HG02943 (cell line): ENCODE results near the gene DAP.
"Not testable (repeated sequence)": the region's sequence is repeated elsewhere in the genome, so short reads cannot be mapped to it uniquely, and the experiment has no call there.

ENCODE experiments used
- ATAC-seq: cut with Tn5 transposase; IDR thresholded peaks from one replicate; pipeline ENCODE4 v1.9.1; 2021; ENCODE audit warnings: mild to moderate bottlenecking, low read depth, moderate library complexity; ENCODE audit not compliant: unreplicated experiment

DAP gene

GRCh38 chr5:10761185-10761932 lies at the start of gene DAP:
Gene DAP, minus strand, starts transcription at chr5:10761234. Its CDS starts 166 bp downstream, at chr5:10761068.
- peak; percentile 70 for ATAC-seq

DNA sequence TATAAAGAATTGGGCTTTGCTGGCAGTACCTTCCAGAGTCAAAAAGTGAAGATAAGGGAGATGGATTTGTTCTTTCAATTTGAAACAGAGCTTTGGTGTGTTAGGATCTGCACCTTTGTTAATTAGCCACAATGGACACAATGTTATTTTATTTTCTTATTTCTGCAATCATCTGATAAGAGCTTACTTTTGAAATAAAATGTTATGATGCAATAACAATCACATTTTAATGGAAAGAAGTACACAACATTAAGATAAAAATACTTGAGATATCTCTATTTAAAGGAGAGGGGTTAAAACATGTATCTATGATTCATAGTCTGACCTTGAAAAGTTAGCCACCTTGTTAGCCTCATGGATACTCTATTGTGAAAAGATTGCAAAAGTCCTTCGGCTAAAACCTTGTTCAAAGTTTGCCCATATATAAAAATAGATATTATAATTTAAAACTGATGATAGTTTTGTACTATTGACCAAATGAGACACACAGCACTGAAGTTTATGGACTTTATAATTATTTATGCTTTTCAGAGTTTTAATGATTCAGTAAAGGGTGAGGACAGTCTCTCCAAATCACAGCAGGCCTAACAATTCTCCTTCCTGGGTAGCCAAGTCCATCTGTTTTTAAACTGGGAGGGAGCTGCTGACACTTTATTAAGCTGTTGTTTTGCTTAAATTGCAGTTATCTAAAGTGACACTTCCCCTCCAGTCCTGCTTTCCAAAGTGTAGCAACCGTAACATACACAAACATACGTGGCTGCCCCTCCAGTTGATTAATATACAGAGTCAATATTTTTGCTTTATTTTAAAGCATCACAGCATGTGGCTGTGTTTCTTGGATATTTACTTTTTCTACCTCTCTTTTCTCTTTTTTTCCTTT lies 47.6 kb upstream of the DAP start:
- no peak for ATAC-seq

GRCh38 chr5:10801931-10802666 lies 41.1 kb upstream of the DAP start:
- ATAC-seq, result no peak

DNA sequence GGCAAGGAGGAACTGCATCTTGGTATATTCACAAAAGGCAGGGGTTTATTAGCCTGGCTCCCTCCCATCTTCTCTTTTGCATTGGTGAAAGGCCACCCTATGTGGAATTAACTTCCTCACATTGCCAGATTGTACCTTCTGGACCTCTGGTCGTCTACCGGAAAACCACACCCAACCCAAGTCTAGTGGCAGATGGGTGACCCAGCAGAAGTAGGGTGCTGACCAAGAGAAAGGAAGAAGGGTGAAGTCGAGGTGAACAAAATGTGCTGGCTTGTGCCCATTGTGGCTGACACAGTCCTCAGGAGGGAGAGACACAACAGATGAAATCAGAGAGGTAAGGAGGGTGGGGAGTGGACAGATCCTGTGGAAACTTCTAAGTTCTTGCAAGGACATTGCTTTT lies 39.8 kb upstream of the DAP start:
- ATAC-seq, result no peak

- no peak for ATAC-seq
Observed at GRCh38 chr5:10797261-10797660, 36.2 kb upstream of the DAP start.

DNA sequence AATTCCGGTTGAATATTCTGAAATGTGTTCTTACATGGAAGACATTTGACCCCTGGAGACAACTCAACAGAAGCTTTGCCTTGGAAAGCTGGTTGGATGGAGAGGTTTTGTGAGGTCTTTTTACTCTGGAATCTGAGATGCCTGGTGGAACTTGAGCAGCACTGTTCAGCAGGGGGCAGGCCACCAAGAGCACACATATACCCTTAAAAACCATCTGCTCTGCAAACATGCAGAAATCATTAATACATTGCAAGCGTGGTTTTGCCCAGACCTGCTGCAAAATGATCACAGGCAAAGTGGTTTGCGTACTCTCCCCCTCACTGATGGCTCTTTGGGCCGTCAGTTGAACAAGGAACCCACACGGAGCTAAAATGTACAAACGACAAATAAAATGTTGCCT lies 32.8 kb upstream of the DAP start:
- no peak for ATAC-seq

GRCh38 chr5:10792336-10792735 lies 31.3 kb upstream of the DAP start:
- no peak for ATAC-seq

DNA sequence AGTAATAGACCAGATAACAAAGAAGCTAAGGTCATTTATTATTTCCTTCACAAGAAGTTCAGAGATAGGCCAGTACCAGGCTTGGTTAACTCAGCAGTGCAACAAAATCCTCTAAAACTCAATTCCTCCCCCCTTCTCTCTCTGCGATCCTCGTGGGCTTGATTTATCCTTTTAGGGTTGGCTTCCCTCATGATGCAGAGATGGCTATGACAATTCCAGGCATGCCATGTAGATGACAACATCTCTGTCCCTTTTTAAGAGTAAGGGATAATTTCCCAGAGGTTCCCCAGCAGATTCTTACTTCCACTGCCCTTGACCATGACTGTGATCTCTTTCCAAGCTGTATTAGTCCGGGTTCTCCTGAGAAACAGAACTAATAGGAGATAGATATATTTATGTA lies 28.7 kb upstream of the DAP start:
- ATAC-seq, result no peak

DNA sequence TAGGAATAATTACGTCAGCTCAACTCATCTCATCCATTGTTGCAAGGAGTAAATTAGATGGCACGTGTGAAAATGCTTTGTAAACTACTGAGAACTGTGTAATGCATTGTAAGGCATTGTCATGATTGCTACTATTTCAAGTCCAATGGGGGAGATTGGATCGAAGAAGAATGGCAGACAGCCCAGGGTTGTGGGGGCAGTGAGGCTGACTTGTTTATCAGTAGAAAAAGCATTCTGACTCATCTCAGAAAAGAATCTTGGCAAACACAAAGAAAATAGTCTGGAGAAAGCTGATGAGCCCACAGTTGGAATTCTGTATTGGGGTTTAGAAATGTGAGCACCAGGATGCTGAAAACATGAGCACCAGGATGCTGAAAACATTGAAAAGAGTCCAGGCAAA lies 28.0 kb upstream of the DAP start:
- ATAC-seq, result no peak

DNA sequence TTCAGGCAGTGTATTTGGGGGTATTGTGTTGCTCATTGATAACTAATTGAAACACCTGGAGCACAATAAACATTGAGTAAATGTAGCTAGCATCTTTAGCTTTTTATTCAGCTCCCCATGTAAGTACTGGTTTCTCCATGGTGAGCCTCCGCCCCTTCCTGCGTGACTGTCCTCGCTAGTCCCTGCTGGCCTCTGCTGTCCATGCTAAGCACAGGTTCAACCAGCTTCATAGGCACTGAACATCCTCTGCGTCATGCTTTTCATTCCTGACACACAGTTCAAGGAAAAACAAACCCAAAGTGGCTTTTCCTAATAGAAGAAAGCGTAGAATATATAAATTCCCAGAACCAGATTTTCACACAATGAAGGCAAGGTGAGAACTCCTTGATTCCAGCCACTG lies 27.3 kb upstream of the DAP start:
- ATAC-seq, result no peak

DNA sequence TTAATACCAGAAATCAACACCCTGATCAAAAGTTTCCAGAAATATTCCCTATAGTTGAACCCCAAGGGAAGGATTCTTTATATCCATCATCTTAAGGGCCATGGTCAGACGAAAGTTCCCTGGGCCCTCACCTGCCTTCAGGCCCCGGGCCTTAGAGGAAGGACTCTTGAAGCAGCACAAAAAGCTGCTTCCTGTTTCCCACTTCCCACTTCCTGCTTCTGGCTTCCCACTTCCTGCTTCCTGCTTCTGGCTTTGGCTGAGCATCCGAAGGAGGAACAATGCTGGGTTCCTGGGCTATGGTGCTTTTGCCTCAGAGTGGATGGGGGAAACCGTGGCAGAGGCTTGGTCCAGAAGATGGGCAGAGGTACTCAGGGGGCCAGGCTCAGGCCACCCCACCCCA lies 25.8 kb upstream of the DAP start:
- no peak for ATAC-seq

DNA sequence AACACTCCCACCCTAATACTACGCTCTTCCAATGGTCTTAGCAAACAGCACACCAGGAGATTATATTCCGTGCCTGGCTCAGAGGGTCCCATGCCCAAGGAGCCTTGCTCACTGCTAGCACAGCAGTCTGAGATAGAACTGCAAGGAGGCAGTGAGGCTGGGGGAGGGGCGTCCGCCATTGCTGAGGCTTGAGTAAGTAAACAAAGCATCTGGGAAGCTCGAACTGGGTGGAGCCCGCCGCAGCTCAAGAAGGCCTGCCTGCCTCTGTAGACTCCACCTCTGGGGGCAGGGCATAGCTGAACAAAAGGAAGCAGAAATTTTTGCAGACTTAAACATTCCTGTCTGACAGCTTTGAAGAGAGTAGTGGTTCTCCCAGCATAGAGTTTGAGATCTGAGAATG lies 19.2 kb upstream of the DAP start:
- not testable (repeated sequence) for ATAC-seq

DNA sequence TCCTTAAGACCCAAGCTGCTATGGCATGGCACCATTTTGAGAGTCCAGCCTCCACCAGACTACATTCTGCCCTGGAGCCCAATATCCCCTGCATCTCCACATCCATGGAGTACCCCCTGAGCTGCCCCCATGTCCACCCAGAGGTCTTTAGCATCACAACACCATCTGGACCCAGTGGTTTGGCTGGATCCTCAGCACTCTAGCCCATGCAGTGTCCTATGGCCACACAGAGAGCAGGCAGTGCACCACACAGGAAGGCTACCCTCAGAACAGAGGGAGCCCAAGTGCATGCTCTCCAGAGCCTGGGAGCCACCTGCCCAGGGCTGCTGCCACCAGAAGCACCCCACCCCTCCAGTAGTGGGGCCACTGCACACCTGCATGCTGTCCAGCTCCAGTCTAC lies 18.6 kb upstream of the DAP start:
- ATAC-seq, result no peak

DNA sequence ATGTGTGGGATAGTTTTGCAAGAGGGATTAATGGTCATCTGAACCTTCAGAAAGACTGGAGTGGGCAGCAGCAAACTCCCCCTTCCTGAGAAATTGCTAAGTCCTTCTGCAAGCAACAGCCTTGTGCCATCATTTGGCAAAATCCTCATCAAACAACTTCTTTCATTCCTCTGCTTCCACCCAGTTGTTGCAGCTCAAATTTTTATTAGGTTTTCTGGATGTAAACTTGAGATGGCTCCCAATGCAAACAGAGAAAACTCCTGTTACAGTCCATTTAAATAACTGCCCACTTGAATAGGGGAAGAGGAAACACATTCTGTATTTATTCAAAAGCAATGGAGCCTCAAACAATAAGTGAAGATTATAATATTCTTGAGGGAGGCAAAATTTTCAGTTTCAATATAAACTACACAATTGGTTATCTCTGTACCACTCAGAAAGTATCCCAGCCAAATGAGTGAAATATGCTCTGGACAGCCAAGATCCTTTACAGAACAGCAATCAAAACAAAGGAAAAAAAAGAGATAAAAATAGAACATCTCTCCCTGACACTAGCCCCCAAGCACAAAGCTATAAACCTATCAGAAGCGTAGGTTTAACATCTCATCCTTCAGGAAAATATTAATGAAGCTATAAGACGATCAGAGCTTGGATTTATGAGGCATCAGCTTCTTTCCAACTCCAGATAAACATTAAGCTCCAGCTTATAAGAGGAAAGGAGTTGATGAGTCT lies 17.3 kb upstream of the DAP start:
- no peak for ATAC-seq

DNA sequence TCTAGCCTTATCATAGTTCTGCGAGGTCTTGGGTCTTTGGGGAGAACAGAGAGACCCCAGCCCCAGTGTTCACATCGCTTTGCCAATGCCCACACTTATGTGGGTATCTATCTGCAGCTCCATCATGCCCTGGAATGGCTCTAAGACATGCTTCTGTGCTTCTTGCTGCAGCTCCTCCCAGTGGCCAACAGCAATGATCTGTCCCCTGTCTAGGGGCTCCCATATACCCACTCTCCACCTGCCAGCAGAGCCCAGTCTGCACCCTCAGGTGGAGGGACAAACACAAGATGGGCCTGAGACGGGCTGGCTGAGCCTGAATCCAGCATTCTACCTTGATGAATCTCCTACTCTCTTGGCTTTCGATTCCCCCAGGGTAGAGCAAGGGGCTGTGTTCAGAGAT lies 14.6 kb upstream of the DAP start:
- no peak for ATAC-seq

GRCh38 chr5:10772901-10773585 lies 12.0 kb upstream of the DAP start:
- no peak for ATAC-seq

GRCh38 chr5:10768328-10768899 lies 7.4 kb upstream of the DAP start:
- ATAC-seq, result no peak

DNA sequence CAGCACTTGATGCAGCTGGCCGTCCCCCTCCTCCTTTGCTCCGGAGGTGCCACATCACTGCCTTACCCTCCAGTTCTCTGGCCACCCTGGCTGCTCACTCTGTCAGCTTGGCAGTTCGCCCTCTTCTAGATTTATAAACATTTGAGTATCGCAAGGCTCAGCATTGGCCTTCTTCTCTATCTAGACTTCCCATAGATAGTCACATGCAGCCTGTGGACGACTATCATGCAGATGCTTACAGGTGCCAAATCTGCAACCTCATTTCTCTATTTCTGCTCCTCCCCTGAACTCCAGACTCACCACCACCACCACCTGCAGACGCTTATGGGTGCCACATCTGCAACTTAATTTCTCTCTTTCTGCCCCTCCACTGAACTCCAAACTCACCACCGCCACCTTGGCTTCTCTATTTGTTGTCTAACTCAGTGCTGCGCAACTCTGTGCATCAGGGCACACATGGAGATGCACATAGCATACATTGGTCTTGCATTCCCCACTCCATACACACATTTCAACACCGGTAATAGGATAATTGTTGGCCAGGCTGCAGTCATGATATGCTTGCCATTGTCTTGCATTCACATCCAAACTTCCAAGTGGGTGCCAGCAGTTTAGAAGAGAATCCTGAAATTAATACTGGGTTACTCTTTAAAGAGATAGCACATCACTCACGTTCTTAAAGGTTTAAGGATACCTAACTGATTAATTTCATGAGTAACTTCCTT lies 1.9 kb upstream of the DAP start:
- ATAC-seq, result no peak
